IMR-90 (cell line): ENCODE results near the gene RNF212. TPM values are rescaled to one million over a fixed set of nuclear protein-coding genes. Genes with fewer than 3 reads are reported as not detected.
"Not testable (repeated sequence)": the region's sequence is repeated elsewhere in the genome, so short reads cannot be mapped to it uniquely, and the experiment has no call there.

Source experiments
- ATAC-seq: fragments of 200-7000 bp; cut with Tn5 transposase; 2 replicates; pipeline ENCODE4 v1.9.1; 2020; ENCODE audit warnings: low read depth, mild to moderate bottlenecking, moderate library complexity
- BruUV-seq: library from RNA; stranded (reverse); fragments of 400-500 nt; replicated peaks from 2 replicates; lab custom pipeline; 2021; lab: Mats Ljungman, UMichigan
- CTCF ChIA-PET: fragments of 300-600 bp; formaldehyde crosslinking; extraction: SDS; loops from one replicate; lab custom pipeline; 2021; ENCODE audit warnings: antibody characterized with exemption; lab: Yijun Ruan, JAX
- POLR2A ChIA-PET: fragments of 300-600 bp; sonication (Branson Sonifier 250); formaldehyde crosslinking; loops from one replicate; lab custom pipeline; 2022; ENCODE audit warnings: antibody characterized with exemption; ENCODE audit not compliant: unreplicated experiment; lab: Charles Lee
- DNase-seq: peaks from one replicate; pipeline ENCODE4 v3.0.0; 2013
- H2AFZ ChIP-seq: replicated peaks from 2 replicates; pipeline ENCODE3; 2013; ENCODE audit warnings: low read length, mild to moderate bottlenecking; ENCODE audit not compliant: poor library complexity
- H2AK5ac ChIP-seq: 2 replicates; pipeline ENCODE4 v1.6.1; 2013; ENCODE audit warnings: low read depth, low read length, inconsistent platforms
- H2AK9ac ChIP-seq: replicated peaks from 2 replicates; pipeline ENCODE3; 2013; ENCODE audit warnings: mild to moderate bottlenecking, low read depth, low read length, moderate library complexity; ENCODE audit not compliant: poor library complexity
- H2BK120ac ChIP-seq: 2 replicates; pipeline ENCODE4 v1.6.1; 2013; ENCODE audit warnings: low read depth, low read length, inconsistent platforms
- H2BK15ac ChIP-seq: 3 replicates; pipeline ENCODE4 v1.6.1; 2013; ENCODE audit warnings: low read depth, low read length, inconsistent platforms
- H2BK20ac ChIP-seq: 2 replicates; pipeline ENCODE4 v1.6.1; 2013; ENCODE audit warnings: low read depth, mild to moderate bottlenecking, inconsistent platforms, low read length, moderate library complexity
- H2BK5ac ChIP-seq: 2 replicates; pipeline ENCODE4 v1.6.1; 2013; ENCODE audit warnings: mild to moderate bottlenecking, low read depth, low read length, inconsistent platforms; ENCODE audit not compliant: poor library complexity, severe bottlenecking
- H3K14ac ChIP-seq: replicated peaks from 2 replicates; pipeline ENCODE4 v1.6.1; 2013; ENCODE audit warnings: low read depth, low read length, inconsistent platforms
- H3K18ac ChIP-seq: 2 replicates; pipeline ENCODE4 v1.6.1; 2013; ENCODE audit warnings: low read depth, low read length, control low read depth
- H3K23ac ChIP-seq: 2 replicates; pipeline ENCODE4 v1.6.1; 2013; ENCODE audit warnings: low read depth, low read length, inconsistent platforms
- H3K27ac ChIP-seq: 2 replicates; pipeline ENCODE4 v1.5.1; 2013; ENCODE audit warnings: mild to moderate bottlenecking, control low read depth, low read length; ENCODE audit not compliant: insufficient read depth
- H3K27me3 ChIP-seq: 2 replicates; pipeline ENCODE4 v1.6.1; 2013; ENCODE audit warnings: low read length; ENCODE audit not compliant: control insufficient read depth, insufficient read depth
- H3K36me3 ChIP-seq: 2 replicates; pipeline ENCODE4 v1.6.1; 2013; ENCODE audit warnings: low read length, mixed read lengths; ENCODE audit not compliant: control insufficient read depth, insufficient read depth
- H3K4ac ChIP-seq: 2 replicates; pipeline ENCODE4 v1.6.1; 2013; ENCODE audit warnings: low read depth, low read length, inconsistent platforms
- H3K4me1 ChIP-seq: 2 replicates; pipeline ENCODE4 v1.6.1; 2013; ENCODE audit warnings: low read length, mixed read lengths; ENCODE audit not compliant: control insufficient read depth, insufficient read depth
- H3K4me2 ChIP-seq: 2 replicates; pipeline ENCODE4 v1.6.1; 2013; ENCODE audit warnings: low read depth, mild to moderate bottlenecking, control low read depth, low read length, moderate library complexity
- H3K4me3 ChIP-seq: 2 replicates; pipeline ENCODE4 v1.5.1; 2013; ENCODE audit warnings: low read depth, mild to moderate bottlenecking, control low read depth, low read length, moderate library complexity; ENCODE audit not compliant: insufficient read depth
- H3K56ac ChIP-seq: 2 replicates; pipeline ENCODE4 v1.6.1; 2013; ENCODE audit warnings: low read length, inconsistent platforms; ENCODE audit not compliant: insufficient read depth; ENCODE audit errors: extremely low read depth
- H3K79me1 ChIP-seq, 2 experiments: 2 replicates each; pipeline ENCODE4 v1.6.1; 2013; ENCODE audit warnings: low read length in 2 of 2, inconsistent platforms in 1 of 2, low read depth in 1 of 2
- H3K9ac ChIP-seq: 2 replicates; pipeline ENCODE4 v1.6.1; 2013; ENCODE audit warnings: low read depth, low read length, control low read depth
- H3K9me1 ChIP-seq: 2 replicates; pipeline ENCODE4 v1.6.1; 2013; ENCODE audit warnings: low read length, inconsistent platforms; ENCODE audit not compliant: insufficient read depth
- H3K9me3 ChIP-seq: 2 replicates; pipeline ENCODE4 v1.6.1; 2013; ENCODE audit warnings: low read length; ENCODE audit not compliant: control insufficient read depth, insufficient read depth
- H4K20me1 ChIP-seq: 2 replicates; pipeline ENCODE4 v1.6.1; 2013; ENCODE audit warnings: low read length, inconsistent platforms; ENCODE audit not compliant: insufficient read depth
- H4K5ac ChIP-seq: 2 replicates; pipeline ENCODE4 v1.6.1; 2013; ENCODE audit warnings: mild to moderate bottlenecking, low read depth, low read length, control low read depth
- H4K8ac ChIP-seq, 2 experiments: 2 replicates each; pipeline ENCODE4 v1.6.1; 2013; ENCODE audit warnings: low read depth in 2 of 2, low read length in 2 of 2, control low read depth in 1 of 2, inconsistent platforms in 1 of 2
- H4K91ac ChIP-seq: 2 replicates; pipeline ENCODE4 v1.6.1; 2013; ENCODE audit warnings: low read depth, low read length, inconsistent platforms; ENCODE audit not compliant: insufficient read depth
- MAZ ChIP-seq: IDR thresholded peaks from 2 replicates; pipeline ENCODE4 v1.6.1; 2012; ENCODE audit warnings: low read depth, mild to moderate bottlenecking, low read length, improper control_type of control experiment, moderate library complexity, borderline replicate concordance
- POLR2A ChIP-seq: IDR thresholded peaks from 2 replicates; pipeline ENCODE4 v1.6.1; 2012; ENCODE audit warnings: mild to moderate bottlenecking, low read depth, low read length
- WGBS, 2 experiments: methylation state at CpG; one replicate each; pipeline versions ENCODE4 v1.1.5 to v1.1.7; 2013; ENCODE audit warnings: missing lambda C conversion rate in 2 of 2; ENCODE audit not compliant: insufficient read length in 1 of 2; ENCODE audit errors: extremely low coverage in 2 of 2; 5-methylcytosine and 5-hydroxymethylcytosine counted together
- dilution Hi-C: fragments of 300-500 bp; cut with HindIII; formaldehyde crosslinking; loops from one replicate; pipeline ENCODE4 v1.14.3; 2018; ENCODE audit warnings: low sequenced_read_pairs; ENCODE audit not compliant: unreplicated experiment
- in situ Hi-C: fragments of 300-500 bp; cut with MboI; formaldehyde crosslinking; loops from 3 replicates; pipeline ENCODE4 v1.14.3; 2019; ENCODE audit warnings: low sequenced_read_pairs, inconsistent platforms, mixed read lengths
- intact Hi-C: fragments of 100-400 bp; cut with micrococcal nuclease; formaldehyde crosslinking; loops from 2 replicates; pipeline ENCODE4 v1.10.0; 2022
- polyA plus RNA-seq, 3 experiments: library from polyadenylated mRNA; depleted of rRNA; stranded (reverse); fragments of >200 nt; gene quantifications; 2 replicates each; pipeline ENCODE4 v1.2.3, GENCODE V29; 2012; ENCODE audit warnings: low replicate concordance in 1 of 3
- total RNA-seq: library from RNA; depleted of rRNA; stranded (reverse); fragments of >200 nt; gene quantifications from 2 replicates; pipeline ENCODE4 v1.2.3, GENCODE V29; 2012
- TF ChIP-seq, protein P1 (sequence below): conservative IDR thresholded peaks from 2 replicates; pipeline ENCODE4 v1.5.1; 2012; ENCODE audit warnings: mild to moderate bottlenecking, low read depth, low read length, improper control_type of control experiment

Gene RNF212
- total and polyA plus RNA-seq, 2 of the 4 experiments (the other 2 are of a cell fraction), result under 0.01 to 0.51 TPM

DNA sequence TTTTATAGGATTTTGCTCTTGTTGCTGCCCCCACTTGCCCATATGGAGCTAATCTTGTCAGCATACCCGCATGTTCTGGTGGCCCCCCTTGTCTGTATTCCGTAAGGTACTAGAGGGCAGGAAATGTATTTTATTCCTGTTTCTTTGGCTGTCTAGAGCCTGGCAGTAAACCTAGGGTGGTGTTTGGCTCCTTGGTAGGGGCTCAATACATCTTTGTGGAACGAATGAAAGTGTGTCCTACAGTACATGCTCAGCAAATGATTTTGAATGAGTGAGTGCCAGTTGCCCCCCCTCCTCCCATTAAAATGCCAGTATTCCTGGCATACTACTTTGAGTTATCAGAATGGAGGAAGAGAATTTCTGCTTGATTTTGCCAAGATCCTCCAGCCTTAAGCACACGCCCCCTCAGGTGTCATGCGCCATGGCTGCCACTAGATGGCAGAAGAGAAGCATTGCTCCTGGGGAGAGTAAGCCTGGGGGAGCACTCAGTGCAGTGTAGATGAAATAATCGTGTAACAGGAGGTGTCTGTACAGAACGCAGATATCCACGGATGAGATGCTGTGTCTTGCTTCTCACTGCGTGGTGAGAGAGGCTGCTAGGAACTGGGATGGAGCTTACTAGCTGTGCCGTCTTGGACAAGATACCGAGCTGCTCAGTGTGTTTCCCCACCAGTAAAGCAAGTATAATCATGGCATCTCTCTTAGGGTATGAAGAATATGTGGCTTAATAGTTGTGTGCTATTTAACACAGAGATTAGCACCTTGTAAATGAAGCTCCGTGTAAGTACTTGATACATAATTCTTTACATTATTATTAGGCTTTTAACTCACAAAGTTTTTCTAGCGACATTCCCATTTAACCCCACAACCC is 17.2 kb upstream of the RNF212 start (continued):
- TF ChIP-seq, protein P1, sequence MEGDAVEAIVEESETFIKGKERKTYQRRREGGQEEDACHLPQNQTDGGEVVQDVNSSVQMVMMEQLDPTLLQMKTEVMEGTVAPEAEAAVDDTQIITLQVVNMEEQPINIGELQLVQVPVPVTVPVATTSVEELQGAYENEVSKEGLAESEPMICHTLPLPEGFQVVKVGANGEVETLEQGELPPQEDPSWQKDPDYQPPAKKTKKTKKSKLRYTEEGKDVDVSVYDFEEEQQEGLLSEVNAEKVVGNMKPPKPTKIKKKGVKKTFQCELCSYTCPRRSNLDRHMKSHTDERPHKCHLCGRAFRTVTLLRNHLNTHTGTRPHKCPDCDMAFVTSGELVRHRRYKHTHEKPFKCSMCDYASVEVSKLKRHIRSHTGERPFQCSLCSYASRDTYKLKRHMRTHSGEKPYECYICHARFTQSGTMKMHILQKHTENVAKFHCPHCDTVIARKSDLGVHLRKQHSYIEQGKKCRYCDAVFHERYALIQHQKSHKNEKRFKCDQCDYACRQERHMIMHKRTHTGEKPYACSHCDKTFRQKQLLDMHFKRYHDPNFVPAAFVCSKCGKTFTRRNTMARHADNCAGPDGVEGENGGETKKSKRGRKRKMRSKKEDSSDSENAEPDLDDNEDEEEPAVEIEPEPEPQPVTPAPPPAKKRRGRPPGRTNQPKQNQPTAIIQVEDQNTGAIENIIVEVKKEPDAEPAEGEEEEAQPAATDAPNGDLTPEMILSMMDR, result peak; percentile 98

DNA sequence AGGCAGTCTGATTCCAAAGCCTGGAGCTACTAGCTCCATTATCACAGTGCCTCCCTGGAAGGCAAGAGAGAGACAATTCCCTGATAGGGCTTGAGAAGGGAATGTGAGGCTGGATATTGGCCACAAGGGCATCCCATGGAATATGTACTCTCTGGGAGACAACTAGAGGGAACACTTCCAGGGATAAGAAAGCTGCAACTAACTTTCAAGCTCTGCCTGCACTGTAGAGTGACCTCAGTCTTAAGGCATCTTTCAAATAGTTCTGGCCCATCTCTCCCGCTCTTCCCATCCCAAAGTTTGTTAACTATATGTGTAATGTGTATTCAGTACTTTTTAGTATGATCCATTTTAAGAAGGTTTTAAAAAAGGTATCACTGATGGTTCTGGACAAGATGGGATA is 13.1 kb upstream of the RNF212 start:
- no peak overlapping the region for H3K18ac ChIP-seq
- H4K8ac ChIP-seq, result no peak overlapping the region
- no peak overlapping the region for H3K4me2 ChIP-seq
- in situ Hi-C loops, result no loop called here
- intact Hi-C loops, result no loop called here
- ATAC-seq (peak; percentile 31; the same call in 1 of the 2 replicates), DNase-seq (peak; percentile 33)
- peaks cover 21% of the 10 kb centered on the region for H3K27me3 ChIP-seq
- no peak overlapping the region for H2AFZ ChIP-seq
- no peak overlapping the region for H4K91ac ChIP-seq
- no peaks in the 10 kb centered on the region for H3K79me1 ChIP-seq
- TF ChIP-seq MAZ, result no peak
- TF ChIP-seq POLR2A, result no peak
- no peak overlapping the region for H3K56ac ChIP-seq
- WGBS, 2 experiments, result no CpG with 5 or more reads among the region's 1 CpG
- H4K20me1 ChIP-seq, result no peaks in the 10 kb centered on the region
- CTCF ChIA-PET, result no interaction called here
- no peaks in the 10 kb centered on the region for H3K36me3 ChIP-seq
- no TSS peak for BruUV-seq
- H3K4ac ChIP-seq, result no peak overlapping the region
- no peak overlapping the region for H2AK5ac ChIP-seq
- dilution Hi-C loops, result no loop called here
- no peak overlapping the region for H3K14ac ChIP-seq
- H2AK9ac ChIP-seq, result no peak overlapping the region
- H3K9me1 ChIP-seq, result no peaks in the 10 kb centered on the region
- POLR2A ChIA-PET, result interaction anchor here (0.5 kb wide), 1 partner anchor 22 kb away, joined by 4 read pairs; no protein-coding TSS in a partner anchor
- H3K9me3 ChIP-seq, result no peaks in the 10 kb centered on the region
- no peak overlapping the region for H2BK15ac ChIP-seq
- no peak overlapping the region for H3K4me3 ChIP-seq
- H4K5ac ChIP-seq, result no peak overlapping the region
- H3K9ac ChIP-seq, result no peak overlapping the region
- no peak overlapping the region for H3K27ac ChIP-seq
- no peak overlapping the region for H2BK20ac ChIP-seq
- no peak overlapping the region for H2BK5ac ChIP-seq
- no peaks in the 10 kb centered on the region for H3K4me1 ChIP-seq
- no peak overlapping the region for H2BK120ac ChIP-seq
- no peak overlapping the region for H3K23ac ChIP-seq

DNA sequence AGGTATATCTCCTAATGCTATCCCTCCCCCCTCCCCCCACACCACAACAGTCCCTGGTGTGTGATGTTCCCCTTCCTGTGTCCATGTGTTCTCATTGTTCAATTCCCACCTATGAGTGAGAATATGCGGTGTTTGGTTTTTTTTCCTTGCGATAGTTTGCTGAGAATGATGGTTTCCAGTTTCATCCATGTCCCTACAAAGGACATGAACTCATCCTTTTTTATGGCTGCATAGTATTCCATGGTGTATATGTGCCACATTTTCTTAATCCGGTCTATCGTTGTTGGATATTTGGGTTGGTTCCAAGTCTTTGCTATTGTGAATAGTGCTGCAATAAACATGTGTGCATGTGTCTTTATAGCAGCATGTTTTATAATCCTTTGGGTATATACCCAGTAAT is 12.1 kb upstream of the RNF212 start:
- H2BK20ac ChIP-seq, H3K27ac ChIP-seq, DNase-seq, ATAC-seq, H3K4ac ChIP-seq, H3K14ac ChIP-seq, H4K5ac ChIP-seq, intact Hi-C loops, dilution Hi-C loops, H3K18ac ChIP-seq, H3K23ac ChIP-seq, H3K9ac ChIP-seq, H3K9me3 ChIP-seq, H4K20me1 ChIP-seq, H3K4me1 ChIP-seq, in situ Hi-C loops, POLR2A ChIA-PET, H4K8ac ChIP-seq, H2BK5ac ChIP-seq, H3K79me1 ChIP-seq, H2BK15ac ChIP-seq, CTCF ChIA-PET, H3K4me2 ChIP-seq, H2AK9ac ChIP-seq, H2AK5ac ChIP-seq, H3K56ac ChIP-seq, H3K36me3 ChIP-seq, H3K9me1 ChIP-seq, H2BK120ac ChIP-seq, H4K91ac ChIP-seq, BruUV-seq, H3K4me3 ChIP-seq, H2AFZ ChIP-seq: not testable (repeated sequence)
- peaks cover 22% of the 10 kb centered on the region for H3K27me3 ChIP-seq
- WGBS, 2 experiments, result no CpG with 5 or more reads among the region's 4 CpGs
